Measurements from ENCODE around the gene AOPEP.

The AOPEP gene

GRCh38 chr9:94718936-94719335 lies 7.6 kb upstream of the AOPEP start:
- no peak for DNase-seq (ENCODE audit: low read depth in 3 of 3)

- DNase-seq (ENCODE audit: low read depth in 3 of 3), result no peak
Observed at GRCh38 chr9:94719878-94720277, 6.6 kb upstream of the AOPEP start.

GRCh38 chr9:94720846-94721549 lies 5.5 kb upstream of the AOPEP start:
- no peak for DNase-seq (ENCODE audit: low read depth in 3 of 3)

DNA sequence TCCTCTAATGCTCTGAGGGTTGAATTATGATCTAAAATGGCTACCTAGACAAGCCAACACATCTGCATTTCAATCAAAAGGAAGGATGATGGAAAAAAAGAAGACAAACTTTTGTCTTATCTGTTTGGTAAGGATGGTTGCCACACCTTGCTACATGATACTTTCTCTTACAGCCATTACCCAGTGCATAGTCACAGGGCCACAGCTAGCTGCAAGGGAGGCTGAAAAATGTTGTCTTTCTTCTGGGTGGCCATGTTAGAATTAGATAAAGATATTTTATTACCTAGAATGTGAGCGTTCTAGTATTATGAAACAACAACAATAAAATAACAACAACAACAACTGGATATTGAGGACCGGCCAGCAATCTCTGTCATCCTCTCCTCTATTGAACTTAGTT lies 4.7 kb upstream of the AOPEP start:
- no peak for DNase-seq (ENCODE audit: low read depth in 3 of 3)

DNA sequence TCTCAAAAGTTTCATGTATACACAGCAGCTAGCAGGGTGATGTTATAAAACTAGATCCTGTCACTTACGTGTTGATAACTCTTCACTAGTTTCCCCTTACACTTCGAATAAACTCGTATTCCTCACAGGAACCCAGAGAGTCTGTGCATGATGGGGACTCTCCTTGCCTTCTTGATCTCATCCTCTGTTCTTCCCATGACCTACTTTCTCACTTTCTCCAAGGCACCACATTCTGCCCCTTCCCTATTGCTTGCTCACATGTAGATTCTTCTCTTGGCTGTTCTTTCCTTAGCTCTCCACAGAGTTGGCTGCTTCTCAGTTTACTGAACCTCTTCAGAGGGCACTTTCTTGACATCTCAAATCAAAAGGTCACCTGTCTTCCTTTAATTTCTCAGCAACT lies 1.2 kb upstream of the AOPEP start:
- no peak for DNase-seq (ENCODE audit: low read depth in 3 of 3)

GRCh38 chr9:94728719-94729118 lies 2.2 kb downstream of the AOPEP start:
- no peak for DNase-seq (ENCODE audit: low read depth in 3 of 3)

DNA sequence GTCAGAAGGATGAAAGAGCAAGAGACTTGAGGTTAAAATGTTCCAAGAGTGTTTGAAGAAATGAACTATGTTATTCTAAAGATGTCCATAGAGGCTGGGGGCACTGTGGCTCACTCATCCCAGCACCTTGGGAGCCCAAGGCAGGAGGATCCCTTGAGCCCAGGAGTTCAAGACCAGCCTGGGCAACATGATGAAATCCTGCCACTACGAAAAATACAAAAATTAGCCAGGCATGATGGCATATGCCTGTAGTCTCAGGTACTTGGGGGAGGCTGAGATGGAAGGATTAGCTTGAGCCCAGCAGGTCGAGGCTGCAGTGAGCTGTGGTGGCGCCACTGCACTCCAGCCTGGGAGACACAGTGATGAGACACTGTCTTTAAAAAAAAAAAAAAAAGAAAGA lies 2.7 kb downstream of the AOPEP start:
- DNase-seq (ENCODE audit: low read depth in 3 of 3), result no peak

DNA sequence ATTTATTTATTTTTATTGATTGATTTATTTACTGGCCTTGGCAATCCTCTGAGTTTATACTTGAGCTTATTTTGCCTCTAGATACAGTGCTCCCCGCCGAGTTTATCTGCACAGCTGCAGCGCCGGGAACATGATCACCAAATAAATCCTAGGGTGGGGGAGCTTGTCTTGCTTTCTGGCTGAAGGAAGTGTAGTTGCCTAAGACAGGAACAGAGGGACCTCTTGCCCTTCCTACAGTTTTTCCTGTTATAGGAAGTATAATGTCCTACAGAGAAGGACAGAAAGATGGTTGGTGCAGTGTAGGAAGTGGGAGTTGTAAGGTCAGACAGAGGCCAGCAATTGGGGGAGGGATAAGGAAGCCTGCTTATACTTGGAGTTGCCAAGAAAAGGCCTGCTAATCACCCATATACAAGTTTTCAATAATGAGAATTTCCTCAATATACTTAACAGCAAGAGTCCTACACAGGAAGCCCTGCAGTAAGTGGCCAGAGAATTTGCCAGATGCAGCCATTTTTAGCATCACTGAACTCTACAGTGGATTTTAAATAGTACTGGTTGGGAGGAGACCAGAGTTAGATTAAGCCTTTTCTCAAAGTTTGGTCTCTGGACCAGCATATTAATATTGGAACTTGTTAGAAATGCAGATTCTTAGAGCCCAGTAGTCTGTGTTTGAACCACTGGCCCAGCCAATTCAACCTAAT lies 7.7 kb downstream of the AOPEP start:
- DNase-seq (ENCODE audit: low read depth in 3 of 3), result no peak

- no peak for DNase-seq (ENCODE audit: low read depth in 3 of 3)
Observed at GRCh38 chr9:94736759-94737158, 10.3 kb downstream of the AOPEP start.

DNA sequence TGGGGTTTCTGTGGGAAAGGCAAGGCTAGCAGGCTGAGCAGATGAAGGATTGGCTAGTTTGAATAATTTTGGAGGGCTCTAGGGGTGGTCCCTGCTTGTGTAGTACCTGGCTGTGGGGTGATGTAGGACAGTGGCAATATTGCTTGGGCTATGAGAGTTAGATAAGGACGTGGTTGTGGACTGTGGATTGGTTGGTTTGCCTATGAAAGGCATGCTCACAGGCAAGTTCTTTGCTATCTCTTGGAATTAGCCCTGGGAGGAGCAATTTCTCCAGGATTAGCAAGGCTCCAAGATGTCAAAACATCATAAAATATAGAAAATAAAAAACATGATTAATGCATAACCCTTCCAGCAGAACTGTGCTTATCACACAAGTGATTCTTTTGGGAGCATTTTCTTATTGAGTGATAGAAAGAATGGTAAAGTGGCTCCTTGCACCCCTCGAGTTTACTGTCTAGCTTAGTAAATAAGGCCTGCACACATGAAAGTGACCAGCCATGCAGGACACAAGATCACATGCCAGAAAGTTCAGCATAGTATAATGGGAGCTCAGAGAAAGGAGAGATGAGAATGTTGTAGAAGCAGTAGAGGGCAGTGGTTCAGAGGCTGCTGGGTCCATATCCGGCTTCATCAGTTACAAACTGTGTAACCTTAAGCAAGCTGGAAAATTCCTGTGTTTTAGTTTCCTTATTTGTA lies 13.8 kb downstream of the AOPEP start:
- no peak for DNase-seq (ENCODE audit: low read depth in 3 of 3)

DNA sequence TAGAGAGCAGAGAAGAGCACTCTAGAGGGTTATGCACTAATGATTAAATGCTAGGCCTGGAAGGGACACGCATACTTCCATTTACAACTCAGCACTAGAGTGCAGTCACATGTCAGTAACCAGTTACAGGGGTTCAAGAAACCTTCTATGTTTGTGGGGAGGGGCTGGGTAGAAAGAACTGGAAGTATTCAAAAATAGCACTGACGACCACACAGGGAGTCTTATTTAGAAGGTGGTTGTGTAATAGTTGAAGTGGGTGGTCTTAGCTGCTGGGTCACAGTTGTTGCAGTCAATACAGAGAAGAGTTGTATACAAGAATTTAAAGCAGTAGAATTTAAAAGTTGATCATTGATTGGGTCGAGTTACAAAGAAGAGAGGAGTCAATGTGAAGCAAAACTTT lies 15.4 kb downstream of the AOPEP start:
- no peak for DNase-seq (ENCODE audit: low read depth in 3 of 3)

- DNase-seq (ENCODE audit: low read depth in 3 of 3), result no peak
Observed at GRCh38 chr9:94743035-94743954, 16.8 kb downstream of the AOPEP start.

DNA sequence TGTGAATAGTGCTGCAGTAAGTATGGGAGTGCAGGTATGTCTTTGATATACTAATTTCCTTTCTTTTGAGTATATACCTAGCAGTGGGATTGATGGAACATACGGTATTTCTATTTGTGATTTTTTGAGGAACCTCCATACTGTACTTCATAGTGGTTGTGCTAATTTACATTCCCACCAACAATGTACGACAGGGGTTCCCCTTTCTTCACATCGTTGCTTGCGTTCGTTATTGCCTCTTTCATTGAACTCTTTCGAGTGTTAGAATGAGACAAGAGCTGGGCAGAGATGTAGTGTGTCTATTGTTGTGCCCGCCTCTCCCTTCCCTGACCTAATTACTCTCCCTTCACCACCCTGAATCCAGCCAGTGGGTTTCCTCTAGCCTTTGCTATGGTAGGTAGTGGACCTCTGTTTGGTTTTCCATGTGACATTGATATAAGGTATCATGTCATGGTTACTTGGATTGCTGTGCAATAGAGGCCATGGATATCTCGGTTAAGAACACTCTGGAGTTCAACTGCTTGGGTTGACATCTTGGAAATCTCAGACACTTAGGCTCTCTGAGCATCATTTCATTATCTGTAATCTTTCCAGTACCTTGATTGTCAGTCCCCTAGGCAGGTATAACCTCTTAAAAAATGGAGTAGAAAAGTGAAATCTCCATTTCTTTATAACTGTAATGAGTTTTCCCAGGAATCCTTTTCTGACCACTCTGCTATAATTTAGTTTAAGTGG lies 19.5 kb downstream of the AOPEP start:
- DNase-seq (ENCODE audit: low read depth in 3 of 3), result no peak

- no peak for DNase-seq (ENCODE audit: low read depth in 3 of 3)
Observed at GRCh38 chr9:94746541-94747370, 20.3 kb downstream of the AOPEP start.

DNA sequence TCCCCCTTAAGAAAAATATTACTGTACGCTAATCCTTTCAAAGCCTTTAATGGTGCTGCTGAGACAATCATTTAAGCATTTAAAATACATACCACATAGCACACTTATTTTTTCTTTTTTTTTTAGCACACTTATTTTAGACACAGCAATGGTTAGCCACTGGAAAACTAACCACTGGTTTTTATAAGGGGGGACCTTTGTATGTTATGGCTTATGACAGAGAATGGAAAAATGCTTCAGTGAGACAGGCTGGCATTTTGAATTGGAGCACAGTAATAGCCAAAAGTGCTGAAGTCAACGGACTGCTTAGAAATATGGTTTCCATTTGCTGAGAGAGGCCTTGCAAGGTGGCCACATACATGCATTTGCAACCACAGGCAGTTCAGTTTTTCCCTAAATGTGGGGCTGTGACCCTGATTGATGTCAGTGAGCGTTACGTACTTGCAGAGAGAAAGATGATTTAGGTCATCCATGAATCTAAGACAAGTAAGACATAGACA lies 28.5 kb downstream of the AOPEP start:
- no peak for DNase-seq (ENCODE audit: low read depth in 3 of 3)

DNA sequence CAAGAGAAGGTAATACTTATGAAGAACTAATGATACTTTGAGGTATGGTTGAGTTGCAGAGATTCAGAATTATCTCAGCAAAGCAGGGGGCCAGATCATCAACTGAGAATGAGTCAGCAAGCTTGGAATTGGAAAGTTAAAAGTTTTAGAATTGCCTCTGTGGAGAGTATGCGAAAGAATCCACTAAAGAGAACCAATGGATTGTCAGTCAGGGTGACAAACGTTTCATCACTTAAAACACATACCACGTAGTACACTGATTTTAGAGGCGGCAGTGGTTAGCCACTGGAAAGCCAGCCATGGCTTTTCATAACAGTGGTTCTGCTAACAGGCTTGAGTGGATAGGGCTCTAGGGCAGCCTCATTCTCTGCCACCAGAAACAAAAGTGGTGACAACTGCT lies 30.7 kb downstream of the AOPEP start:
- DNase-seq (ENCODE audit: low read depth in 3 of 3), result no peak

- no peak for DNase-seq (ENCODE audit: low read depth in 3 of 3)
Observed at GRCh38 chr9:94758031-94758430, 31.5 kb downstream of the AOPEP start.

- no peak for DNase-seq (ENCODE audit: low read depth in 3 of 3)
Observed at GRCh38 chr9:94758880-94759279, 32.4 kb downstream of the AOPEP start.

GRCh38 chr9:94760010-94760409 lies 33.5 kb downstream of the AOPEP start:
- DNase-seq (ENCODE audit: low read depth in 3 of 3), result no peak

DNA sequence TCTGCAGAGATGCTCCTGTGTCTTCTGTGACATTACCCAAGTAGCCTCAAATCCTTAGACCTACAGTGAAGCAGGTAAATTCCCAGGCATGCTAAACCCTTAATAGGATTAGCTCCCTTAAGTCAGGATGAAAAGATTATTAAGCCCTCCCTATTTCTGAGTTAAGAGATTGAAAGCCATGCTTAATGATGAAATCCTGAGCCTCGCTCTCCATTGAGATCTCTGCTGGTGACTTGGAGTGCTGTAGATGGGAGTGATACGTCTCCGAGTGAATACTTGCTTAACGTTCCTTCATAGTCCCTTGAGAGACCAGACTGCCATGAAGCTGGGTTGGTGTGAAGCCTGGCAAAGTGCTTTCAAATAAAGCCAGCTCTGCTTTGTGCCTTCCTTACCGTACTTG lies 34.2 kb downstream of the AOPEP start:
- DNase-seq (ENCODE audit: low read depth in 3 of 3), result no peak

All from stimulated activated CD4-positive, alpha-beta T cell treated with anti-CD3 and anti-CD28 coated beads, TNF-alpha, amount 100 ng/mL, for 24 hours (primary cell).